Measurements from ENCODE around the gene PRRT4. TPM values are rescaled to one million over a fixed set of nuclear protein-coding genes. Genes with fewer than 3 reads are reported as not detected.

Gene PRRT4
- total and polyA plus RNA-seq, 2 of the 13 experiments (the other 11 are each of a cell fraction or from before 2014, with no cell fraction given) = not detected

- TF ChIP-seq ZNF12 (CRISPR knock-in tag; IDR thresholded peaks at IDR 0.05) (no peak), TRAFD1 (CRISPR knock-in tag; IDR thresholded peaks at IDR 0.05; ENCODE audit: borderline replicate concordance) (no peak), YEATS4 (CRISPR knock-in tag; IDR thresholded peaks at IDR 0.05; ENCODE audit: borderline replicate concordance) (no peak), SP5 (CRISPR knock-in tag; IDR thresholded peaks at IDR 0.05; ENCODE audit: borderline replicate concordance, low read depth) (no peak), ZNF615 (CRISPR knock-in tag; IDR thresholded peaks at IDR 0.05; ENCODE audit: borderline replicate concordance) (no peak), TFE3 (CRISPR knock-in tag; IDR thresholded peaks at IDR 0.05) (no peak), ZFP36L1 (CRISPR knock-in tag; IDR thresholded peaks at IDR 0.05) (no peak), ZNF772 (CRISPR knock-in tag; IDR thresholded peaks at IDR 0.05) (no peak), MIER2 (CRISPR knock-in tag; IDR thresholded peaks at IDR 0.05) (no peak), STAT5B (CRISPR knock-in tag; IDR thresholded peaks at IDR 0.05) (no peak), BCL6 (CRISPR knock-in tag; IDR thresholded peaks at IDR 0.05) (peak; percentile 81), GATAD2A (CRISPR knock-in tag; IDR thresholded peaks at IDR 0.05) (peak; percentile 95), SOX5 (CRISPR knock-in tag; IDR thresholded peaks at IDR 0.05; ENCODE audit: borderline replicate concordance) (peak; percentile 81), GLI4 (CRISPR knock-in tag; IDR thresholded peaks at IDR 0.05; ENCODE audit: borderline replicate concordance) (no peak), ZNF790 (CRISPR knock-in tag; IDR thresholded peaks at IDR 0.05; ENCODE audit: borderline replicate concordance) (no peak), JARID2 (CRISPR knock-in tag; IDR thresholded peaks at IDR 0.05; ENCODE audit: insufficient replicate concordance) (no peak), RARA (CRISPR knock-in tag; IDR thresholded peaks at IDR 0.05) (peak; percentile 83)
- TF ChIP-seq, protein P1, sequence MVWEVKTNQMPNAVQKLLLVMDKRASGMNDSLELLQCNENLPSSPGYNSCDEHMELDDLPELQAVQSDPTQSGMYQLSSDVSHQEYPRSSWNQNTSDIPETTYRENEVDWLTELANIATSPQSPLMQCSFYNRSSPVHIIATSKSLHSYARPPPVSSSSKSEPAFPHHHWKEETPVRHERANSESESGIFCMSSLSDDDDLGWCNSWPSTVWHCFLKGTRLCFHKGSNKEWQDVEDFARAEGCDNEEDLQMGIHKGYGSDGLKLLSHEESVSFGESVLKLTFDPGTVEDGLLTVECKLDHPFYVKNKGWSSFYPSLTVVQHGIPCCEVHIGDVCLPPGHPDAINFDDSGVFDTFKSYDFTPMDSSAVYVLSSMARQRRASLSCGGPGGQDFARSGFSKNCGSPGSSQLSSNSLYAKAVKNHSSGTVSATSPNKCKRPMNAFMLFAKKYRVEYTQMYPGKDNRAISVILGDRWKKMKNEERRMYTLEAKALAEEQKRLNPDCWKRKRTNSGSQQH (CRISPR knock-in tag; IDR thresholded peaks at IDR 0.05; ENCODE audit: low read depth) = no peak
- TF ChIP-seq, protein P2, sequence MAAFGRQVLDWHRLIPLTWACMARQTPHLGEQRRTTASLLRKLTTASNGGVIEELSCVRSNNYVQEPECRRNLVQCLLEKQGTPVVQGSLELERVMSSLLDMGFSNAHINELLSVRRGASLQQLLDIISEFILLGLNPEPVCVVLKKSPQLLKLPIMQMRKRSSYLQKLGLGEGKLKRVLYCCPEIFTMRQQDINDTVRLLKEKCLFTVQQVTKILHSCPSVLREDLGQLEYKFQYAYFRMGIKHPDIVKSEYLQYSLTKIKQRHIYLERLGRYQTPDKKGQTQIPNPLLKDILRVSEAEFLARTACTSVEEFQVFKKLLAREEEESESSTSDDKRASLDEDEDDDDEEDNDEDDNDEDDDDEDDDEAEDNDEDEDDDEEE (CRISPR knock-in tag; IDR thresholded peaks at IDR 0.05) = no peak
- TF ChIP-seq, protein P3, sequence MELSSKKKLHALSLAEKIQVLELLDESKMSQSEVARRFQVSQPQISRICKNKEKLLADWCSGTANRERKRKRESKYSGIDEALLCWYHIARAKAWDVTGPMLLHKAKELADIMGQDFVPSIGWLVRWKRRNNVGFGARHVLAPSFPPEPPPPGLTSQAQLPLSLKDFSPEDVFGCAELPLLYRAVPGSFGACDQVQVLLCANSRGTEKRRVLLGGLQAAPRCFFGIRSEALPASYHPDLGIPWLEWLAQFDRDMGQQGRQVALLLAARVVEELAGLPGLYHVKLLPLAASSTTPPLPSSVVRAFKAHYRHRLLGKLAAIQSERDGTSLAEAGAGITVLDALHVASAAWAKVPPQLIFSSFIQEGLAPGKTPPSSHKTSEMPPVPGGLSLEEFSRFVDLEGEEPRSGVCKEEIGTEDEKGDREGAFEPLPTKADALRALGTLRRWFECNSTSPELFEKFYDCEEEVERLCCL (CRISPR knock-in tag; IDR thresholded peaks at IDR 0.05; ENCODE audit: borderline replicate concordance) = no peak
- TF ChIP-seq, protein P4, sequence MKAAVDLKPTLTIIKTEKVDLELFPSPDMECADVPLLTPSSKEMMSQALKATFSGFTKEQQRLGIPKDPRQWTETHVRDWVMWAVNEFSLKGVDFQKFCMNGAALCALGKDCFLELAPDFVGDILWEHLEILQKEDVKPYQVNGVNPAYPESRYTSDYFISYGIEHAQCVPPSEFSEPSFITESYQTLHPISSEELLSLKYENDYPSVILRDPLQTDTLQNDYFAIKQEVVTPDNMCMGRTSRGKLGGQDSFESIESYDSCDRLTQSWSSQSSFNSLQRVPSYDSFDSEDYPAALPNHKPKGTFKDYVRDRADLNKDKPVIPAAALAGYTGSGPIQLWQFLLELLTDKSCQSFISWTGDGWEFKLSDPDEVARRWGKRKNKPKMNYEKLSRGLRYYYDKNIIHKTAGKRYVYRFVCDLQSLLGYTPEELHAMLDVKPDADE (CRISPR knock-in tag; IDR thresholded peaks at IDR 0.05) = no peak
- TF ChIP-seq, protein P5, sequence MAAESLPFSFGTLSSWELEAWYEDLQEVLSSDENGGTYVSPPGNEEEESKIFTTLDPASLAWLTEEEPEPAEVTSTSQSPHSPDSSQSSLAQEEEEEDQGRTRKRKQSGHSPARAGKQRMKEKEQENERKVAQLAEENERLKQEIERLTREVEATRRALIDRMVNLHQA (CRISPR knock-in tag; IDR thresholded peaks at IDR 0.05) = no peak
These were observed 51.0 kb downstream of the PRRT4 start (continued) for GRCh38 chr7:128310499-128310898.

Measured in HepG2 (cell line).